Natural killer cell (primary cell): ENCODE data around the gene CD79B. TPM values are rescaled to one million over a fixed set of nuclear protein-coding genes. Genes with fewer than 3 reads are reported as not detected.
A peak's percentile ranks its signal among the peaks of the same experiment; 100 is the strongest.
"Not testable (repeated sequence)": the region's sequence is repeated elsewhere in the genome, so short reads cannot be mapped to it uniquely, and the experiment has no call there.

ENCODE experiments used
- ATAC-seq, 3 donors: fragments of 150-1000 bp in 2 of 3; fragments of 200-7000 bp in 1 of 3; cut with Tn5 transposase; 1 replicate in 1 of 3; 2 replicates in 2 of 3; pipeline ENCODE4 v1.10.0; 2021; ENCODE audit warnings: mild to moderate bottlenecking in 2 of 3, moderate library complexity in 2 of 3
- DNase-seq, 2 donors: peaks; one replicate each; pipeline versions ENCODE4 v3.0.0 to v3.0.0-alpha.2; 2013 to 2021; ENCODE audit warnings: mixed read lengths in 1 of 2
- H3K27ac ChIP-seq: one replicate; pipeline ENCODE4 v1.5.1; 2013; ENCODE audit warnings: mild to moderate bottlenecking, low read length
- H3K27me3 ChIP-seq: one replicate; pipeline ENCODE4 v1.6.1; 2013; ENCODE audit warnings: low read length; ENCODE audit not compliant: control insufficient read depth, insufficient read depth
- H3K36me3 ChIP-seq: one replicate; pipeline ENCODE4 v1.6.1; 2013; ENCODE audit warnings: low read length; ENCODE audit not compliant: control insufficient read depth, insufficient read depth
- H3K4me1 ChIP-seq: one replicate; pipeline ENCODE4 v1.6.1; 2013; ENCODE audit warnings: low read length; ENCODE audit not compliant: control insufficient read depth, insufficient read depth
- H3K4me3 ChIP-seq: one replicate; pipeline ENCODE4 v1.5.1; 2013; ENCODE audit warnings: low read length
- H3K9me3 ChIP-seq: one replicate; pipeline ENCODE4 v1.6.1; 2013; ENCODE audit warnings: low read length; ENCODE audit not compliant: control insufficient read depth, insufficient read depth
- H3K27ac Mint-ChIP-seq, 2 donors: one replicate each; pipeline ENCODE4 v1.8.0; 2022; ENCODE audit warnings: mild to moderate bottlenecking in 2 of 2, mixed read lengths in 2 of 2, moderate library complexity in 1 of 2
- H3K27me3 Mint-ChIP-seq, 2 donors: one replicate each; pipeline ENCODE4 v1.8.0; 2022; ENCODE audit warnings: low read depth in 2 of 2, mixed read lengths in 2 of 2
- H3K36me3 Mint-ChIP-seq: one replicate; pipeline ENCODE4 v1.8.0; 2022; ENCODE audit warnings: mixed read lengths
- H3K4me1 Mint-ChIP-seq, 2 donors: one replicate each; pipeline ENCODE4 v1.8.0; 2022; ENCODE audit warnings: mixed read lengths in 2 of 2
- H3K4me3 Mint-ChIP-seq: one replicate; pipeline ENCODE4 v1.8.0; 2022; ENCODE audit warnings: mild to moderate bottlenecking, moderate library complexity, mixed read lengths
- H3K9me3 Mint-ChIP-seq, 2 donors: one replicate each; pipeline ENCODE4 v1.8.0; 2022; ENCODE audit warnings: mixed read lengths in 2 of 2
- WGBS: methylation state at CpG from one replicate; pipeline ENCODE4 v1.1.7; 2013; ENCODE audit warnings: missing lambda C conversion rate; ENCODE audit not compliant: insufficient coverage; 5-methylcytosine and 5-hydroxymethylcytosine counted together
- intact Hi-C: fragments of 100-400 bp; cut with micrococcal nuclease; formaldehyde crosslinking; loops from one replicate; pipeline ENCODE4 v1.14.2; 2022
- total RNA-seq, 4 donors: library from RNA; stranded (reverse); fragments of 120-200 nt in 1 of 4; gene quantifications; one replicate each; pipeline versions ENCODE4 v1.2.3 to v1.2.4, GENCODE V29; 2013 to 2022
- TF ChIP-seq, protein P1 (sequence below): fragments of 200-600 bp; IDR thresholded peaks from one replicate; pipeline ENCODE4 v1.8.0; 2022; ENCODE audit warnings: antibody characterized with exemption

CD79B gene
- total RNA-seq, 3 donors from 2014 or later (not counting 1 experiment from before 2014, with no cell fraction given), result 26.9 to 28.9 (median 27.2) TPM

- H3K27ac ChIP-seq, result no peak overlapping the region
- peaks cover 39% of the 10 kb centered on the region for H3K4me1 ChIP-seq
- no peak overlapping the region for H3K4me3 ChIP-seq
- no peaks in the 10 kb centered on the region for H3K36me3 Mint-ChIP-seq
- no peak overlapping the region for H3K27ac Mint-ChIP-seq
- 82% methylated on average over 8 of the region's 10 CpGs for WGBS
- no peaks in the 10 kb centered on the region for H3K27me3 ChIP-seq
- TF ChIP-seq, protein P1, sequence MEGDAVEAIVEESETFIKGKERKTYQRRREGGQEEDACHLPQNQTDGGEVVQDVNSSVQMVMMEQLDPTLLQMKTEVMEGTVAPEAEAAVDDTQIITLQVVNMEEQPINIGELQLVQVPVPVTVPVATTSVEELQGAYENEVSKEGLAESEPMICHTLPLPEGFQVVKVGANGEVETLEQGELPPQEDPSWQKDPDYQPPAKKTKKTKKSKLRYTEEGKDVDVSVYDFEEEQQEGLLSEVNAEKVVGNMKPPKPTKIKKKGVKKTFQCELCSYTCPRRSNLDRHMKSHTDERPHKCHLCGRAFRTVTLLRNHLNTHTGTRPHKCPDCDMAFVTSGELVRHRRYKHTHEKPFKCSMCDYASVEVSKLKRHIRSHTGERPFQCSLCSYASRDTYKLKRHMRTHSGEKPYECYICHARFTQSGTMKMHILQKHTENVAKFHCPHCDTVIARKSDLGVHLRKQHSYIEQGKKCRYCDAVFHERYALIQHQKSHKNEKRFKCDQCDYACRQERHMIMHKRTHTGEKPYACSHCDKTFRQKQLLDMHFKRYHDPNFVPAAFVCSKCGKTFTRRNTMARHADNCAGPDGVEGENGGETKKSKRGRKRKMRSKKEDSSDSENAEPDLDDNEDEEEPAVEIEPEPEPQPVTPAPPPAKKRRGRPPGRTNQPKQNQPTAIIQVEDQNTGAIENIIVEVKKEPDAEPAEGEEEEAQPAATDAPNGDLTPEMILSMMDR, result no peak
- H3K4me1 Mint-ChIP-seq, result peaks cover 13 to 30% of the 10 kb centered on the region in 2 donors
- H3K27me3 Mint-ChIP-seq, result no peaks in the 10 kb centered on the region
- ATAC-seq (no peak), DNase-seq (no peak)
- no peaks in the 10 kb centered on the region for H3K9me3 Mint-ChIP-seq
- peaks cover 14% of the 10 kb centered on the region for H3K36me3 ChIP-seq
- intact Hi-C loops, result no loop called here
- no peaks in the 10 kb centered on the region for H3K9me3 ChIP-seq
- H3K4me3 Mint-ChIP-seq, result no peak overlapping the region
Measured at GRCh38 chr17:63928172-63928666, 3.9 kb downstream of the CD79B start.

- DNase-seq (no peak), ATAC-seq (no peak)
- H3K27me3 ChIP-seq, result no peaks in the 10 kb centered on the region
- H3K36me3 ChIP-seq, result peaks cover 14% of the 10 kb centered on the region
- H3K9me3 Mint-ChIP-seq, result no peaks in the 10 kb centered on the region
- WGBS, result 66% methylated on average over 7 of the region's 8 CpGs
- TF ChIP-seq, protein P1, result no peak
- H3K9me3 ChIP-seq, result no peaks in the 10 kb centered on the region
- H3K27me3 Mint-ChIP-seq, result no peaks in the 10 kb centered on the region
- peak overlapping the region; percentile 49 for H3K27ac ChIP-seq
- peaks cover 11 to 27% of the 10 kb centered on the region in 2 donors for H3K4me1 Mint-ChIP-seq
- intact Hi-C loops, result no loop called here
- peaks cover 35% of the 10 kb centered on the region for H3K4me1 ChIP-seq
- H3K4me3 ChIP-seq, result no peak overlapping the region
- no peaks in the 10 kb centered on the region for H3K36me3 Mint-ChIP-seq
- H3K4me3 Mint-ChIP-seq, result no peak overlapping the region
- no peak overlapping the region for H3K27ac Mint-ChIP-seq
Measured at GRCh38 chr17:63927464-63928171, 4.5 kb downstream of the CD79B start.

DNA sequence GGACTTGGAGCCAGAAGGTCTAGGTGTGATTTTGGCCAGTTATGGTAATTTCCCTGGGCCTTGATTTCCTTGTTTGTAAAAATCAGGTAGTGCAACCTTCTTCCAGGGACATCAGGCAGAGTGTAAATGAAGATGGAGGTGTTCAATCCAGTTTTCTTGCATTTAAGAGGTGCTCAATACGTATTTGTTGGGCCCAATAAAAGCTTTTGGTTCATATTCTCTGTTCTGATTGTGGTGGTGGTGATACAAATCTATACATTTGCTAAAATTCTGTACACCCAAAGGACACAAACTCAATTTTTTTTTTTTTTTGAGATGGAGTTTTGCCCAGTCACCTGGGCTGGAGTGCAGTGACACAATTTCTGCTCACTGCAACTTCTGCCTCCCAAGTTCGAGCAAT is 6.0 kb downstream of the CD79B start:
- Histone ChIP-seq H3K36me3 (peaks cover 14% of the 10 kb centered on the region), H3K4me3 (no peak overlapping the region), H3K9me3 (no peaks in the 10 kb centered on the region), H3K27ac (peak overlapping the region; percentile 53), H3K27me3 (no peaks in the 10 kb centered on the region), H3K4me1 (peaks cover 24% of the 10 kb centered on the region)
- TF ChIP-seq, protein P1, result no peak
- Mint-ChIP-seq H3K27me3 (no peaks in the 10 kb centered on the region), H3K27ac (no peak overlapping the region), H3K4me3 (no peak overlapping the region), H3K36me3 (no peaks in the 10 kb centered on the region), H3K9me3 (no peaks in the 10 kb centered on the region), H3K4me1 (peaks cover 0 to 13% of the 10 kb centered on the region in 2 donors)
- no peak for ATAC-seq
- no peak for DNase-seq
- intact Hi-C loops, result no loop called here
- WGBS, result 91% methylated on average over 1 of the region's 2 CpGs

- no peaks in the 10 kb centered on the region for H3K27me3 Mint-ChIP-seq
- H3K27me3 ChIP-seq, result no peaks in the 10 kb centered on the region
- no peak overlapping the region for H3K4me3 ChIP-seq
- WGBS, result 58% methylated on average over 5 of the region's 5 CpGs
- intact Hi-C loops, result no loop called here
- H3K27ac Mint-ChIP-seq, result no peak overlapping the region
- TF ChIP-seq, protein P1, result no peak
- ATAC-seq (no peak), DNase-seq (no peak)
- H3K4me3 Mint-ChIP-seq, result no peak overlapping the region
- no peaks in the 10 kb centered on the region for H3K36me3 Mint-ChIP-seq
- H3K9me3 Mint-ChIP-seq, result no peaks in the 10 kb centered on the region
- no peaks in the 10 kb centered on the region for H3K9me3 ChIP-seq
- peaks cover 14% of the 10 kb centered on the region for H3K36me3 ChIP-seq
- peaks cover 0 to 7% of the 10 kb centered on the region in 2 donors for H3K4me1 Mint-ChIP-seq
- H3K4me1 ChIP-seq, result peaks cover 20% of the 10 kb centered on the region
- H3K27ac ChIP-seq, result peak overlapping the region; percentile 53
Measured at GRCh38 chr17:63925615-63926014, 6.5 kb downstream of the CD79B start.

GRCh38 chr17:63922402-63922801 is 9.7 kb downstream of the CD79B start:
- H3K4me3 Mint-ChIP-seq, H3K9me3 ChIP-seq, H3K27ac Mint-ChIP-seq, H3K4me3 ChIP-seq, H3K27me3 Mint-ChIP-seq, intact Hi-C loops, ATAC-seq, H3K27me3 ChIP-seq, DNase-seq, H3K36me3 ChIP-seq, H3K9me3 Mint-ChIP-seq, H3K36me3 Mint-ChIP-seq, H3K27ac ChIP-seq: not testable (repeated sequence)
- H3K4me1 ChIP-seq, result peaks cover 16% of the 10 kb centered on the region
- H3K4me1 Mint-ChIP-seq, result peaks cover 8 to 11% of the 10 kb centered on the region in 2 donors
- 54% methylated on average over 8 of the region's 9 CpGs for WGBS
